ENCODE measurements around the gene GARIN3.
A peak's percentile ranks its signal among the peaks of the same experiment; 100 is the strongest.

The GARIN3 gene

GRCh38 chr5:157143127-157143971 lies 22.7 kb downstream of the GARIN3 start:
- DNase-seq (ENCODE audit: low spot score) = peak; percentile 58

- peak; percentile 97 for DNase-seq (ENCODE audit: low spot score)
Observed at GRCh38 chr5:157142317-157143126, 23.5 kb downstream of the GARIN3 start, which contains the start of gene MED7. MED7 (minus strand) TSS chr5:157142865; CDS start chr5:157139431, 3,434 bp downstream.

GRCh38 chr5:157137691-157138090 lies 28.4 kb downstream of the GARIN3 start:
- no peak for DNase-seq (ENCODE audit: low spot score)

GRCh38 chr5:157132281-157132612 lies 33.8 kb downstream of the GARIN3 start:
- no peak for DNase-seq (ENCODE audit: low spot score)

GRCh38 chr5:157130925-157131324 lies 35.1 kb downstream of the GARIN3 start:
- no peak for DNase-seq (ENCODE audit: low spot score)

GRCh38 chr5:157121709-157122108 lies 44.4 kb downstream of the GARIN3 start:
- no peak for DNase-seq (ENCODE audit: low spot score)

- DNase-seq (ENCODE audit: low spot score) = no peak
Observed at GRCh38 chr5:157120102-157120501, 46.0 kb downstream of the GARIN3 start.

GRCh38 chr5:157116483-157116954 lies 49.5 kb downstream of the GARIN3 start:
- no peak for DNase-seq (ENCODE audit: low spot score)

GRCh38 chr5:157115502-157115901 lies 50.6 kb downstream of the GARIN3 start:
- DNase-seq (ENCODE audit: low spot score) = no peak

GRCh38 chr5:157115012-157115411 lies 51.1 kb downstream of the GARIN3 start:
- no peak for DNase-seq (ENCODE audit: low spot score)

GRCh38 chr5:157113002-157113401 lies 53.1 kb downstream of the GARIN3 start:
- DNase-seq (ENCODE audit: low spot score) = no peak

Data from iPS-NIHi11 (cell line).